Neural crest cell (in vitro differentiated cells): ENCODE results near the gene PRPSAP1. TPM values are rescaled to one million over a fixed set of nuclear protein-coding genes. Genes with fewer than 3 reads are reported as not detected.
A peak's percentile ranks its signal among the peaks of the same experiment; 100 is the strongest.
"Not testable (repeated sequence)": the region's sequence is repeated elsewhere in the genome, so short reads cannot be mapped to it uniquely, and the experiment has no call there.

Experiments
- DNase-seq: peaks from one replicate; pipeline ENCODE4 v3.0.0; 2021; ENCODE audit warnings: low read depth, mixed read lengths, low spot score
- H3K27ac Mint-ChIP-seq: one replicate; pipeline ENCODE4 v1.8.0; 2021; ENCODE audit warnings: mild to moderate bottlenecking, mixed read lengths; ENCODE audit not compliant: unreplicated experiment
- H3K27me3 Mint-ChIP-seq: 2 replicates; pipeline ENCODE4 v1.8.0; 2021; ENCODE audit warnings: low read depth, mild to moderate bottlenecking, mixed read lengths
- H3K36me3 Mint-ChIP-seq: 2 replicates; pipeline ENCODE4 v1.8.0; 2021; ENCODE audit warnings: low read depth, mild to moderate bottlenecking, mixed read lengths
- H3K4me1 Mint-ChIP-seq: 2 replicates; pipeline ENCODE4 v1.8.0; 2021; ENCODE audit warnings: mixed read lengths
- H3K4me3 Mint-ChIP-seq: one replicate; pipeline ENCODE4 v1.8.0; 2021; ENCODE audit warnings: mild to moderate bottlenecking, mixed read lengths
- H3K9me3 Mint-ChIP-seq: 2 replicates; pipeline ENCODE4 v1.8.0; 2021; ENCODE audit warnings: mixed read lengths
- CTCF ChIP-seq: fragments of 200-600 bp; sonication (generic); conservative IDR thresholded peaks from 2 replicates; pipeline ENCODE4 v1.5.0; 2021; ENCODE audit warnings: antibody characterized with exemption, mild to moderate bottlenecking
- total RNA-seq: library from RNA; stranded (reverse); gene quantifications from 2 replicates; pipeline ENCODE4 v1.2.1, GENCODE V29; 2021

The PRPSAP1 gene
- total RNA-seq, 1 donor from 2014 or later: 73.6 TPM

GRCh38 chr17:76360461-76360860 lies 6.7 kb upstream of the PRPSAP1 start:
- no peaks in the 10 kb centered on the region for H3K36me3 Mint-ChIP-seq
- peak overlapping the region; percentile 7 for H3K4me3 Mint-ChIP-seq
- H3K9me3 Mint-ChIP-seq: no peaks in the 10 kb centered on the region
- no peak for DNase-seq
- H3K27ac Mint-ChIP-seq: no peak overlapping the region
- H3K4me1 Mint-ChIP-seq: peaks cover 23% of the 10 kb centered on the region
- H3K27me3 Mint-ChIP-seq: no peaks in the 10 kb centered on the region
- TF ChIP-seq CTCF: no peak

GRCh38 chr17:76359776-76360175 lies 6.1 kb upstream of the PRPSAP1 start:
- not testable (repeated sequence) for H3K9me3 Mint-ChIP-seq, H3K27me3 Mint-ChIP-seq, H3K4me3 Mint-ChIP-seq, DNase-seq, H3K27ac Mint-ChIP-seq, H3K36me3 Mint-ChIP-seq
- peaks cover 21% of the 10 kb centered on the region for H3K4me1 Mint-ChIP-seq

- TF ChIP-seq CTCF: no peak
- Mint-ChIP-seq H3K4me1 (peaks cover 25% of the 10 kb centered on the region), H3K36me3 (no peaks in the 10 kb centered on the region), H3K4me3 (no peak overlapping the region), H3K9me3 (no peaks in the 10 kb centered on the region), H3K27me3 (no peaks in the 10 kb centered on the region), H3K27ac (no peak overlapping the region)
- no peak for DNase-seq
These were observed 5.7 kb upstream of the PRPSAP1 start for GRCh38 chr17:76359375-76359774.

- Mint-ChIP-seq H3K27me3 (no peaks in the 10 kb centered on the region), H3K36me3 (peaks cover 3% of the 10 kb centered on the region), H3K4me1 (peaks cover 36% of the 10 kb centered on the region), H3K9me3 (no peaks in the 10 kb centered on the region), H3K27ac (no peak overlapping the region), H3K4me3 (peak overlapping the region; percentile 40)
- TF ChIP-seq CTCF: no peak
- no peak for DNase-seq
These were observed 4.0 kb upstream of the PRPSAP1 start for GRCh38 chr17:76357597-76358158.

DNA sequence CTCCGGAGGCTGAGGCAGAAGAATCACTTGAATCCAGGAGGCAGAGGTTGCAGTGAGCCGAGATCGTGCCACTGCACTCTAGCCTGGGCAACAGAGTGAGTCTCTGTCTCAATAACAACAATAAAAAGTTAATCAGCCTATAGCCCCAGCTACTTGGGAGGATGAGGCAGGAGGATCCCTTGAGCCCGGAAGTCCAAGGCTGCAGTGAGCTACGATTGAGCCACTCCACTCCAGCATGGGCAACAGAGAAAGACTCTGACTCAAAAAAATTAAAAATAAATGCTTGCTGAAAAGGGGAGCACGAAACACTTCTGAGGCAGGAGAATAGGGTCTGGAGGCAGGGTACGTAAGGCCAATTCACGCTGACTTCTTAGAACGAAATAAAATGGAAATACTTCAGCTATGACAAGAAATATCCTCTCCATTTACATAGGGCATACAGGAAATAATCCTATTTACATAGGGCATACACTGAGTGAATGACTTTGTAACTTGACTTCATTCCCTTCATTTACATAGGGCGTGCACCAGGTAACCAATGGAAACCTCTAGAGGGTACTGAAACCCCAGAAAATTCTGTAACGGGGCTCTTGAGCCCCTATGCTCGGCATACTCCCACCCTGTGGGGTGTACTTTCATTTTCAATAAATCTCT lies 3.2 kb upstream of the PRPSAP1 start:
- H3K27me3 Mint-ChIP-seq: no peaks in the 10 kb centered on the region
- peaks cover 35% of the 10 kb centered on the region for H3K4me1 Mint-ChIP-seq
- no peak for DNase-seq
- peaks cover 4% of the 10 kb centered on the region for H3K36me3 Mint-ChIP-seq
- TF ChIP-seq CTCF: no peak
- H3K9me3 Mint-ChIP-seq: no peaks in the 10 kb centered on the region
- no peak overlapping the region for H3K27ac Mint-ChIP-seq
- H3K4me3 Mint-ChIP-seq: peak overlapping the region; percentile 40

DNA sequence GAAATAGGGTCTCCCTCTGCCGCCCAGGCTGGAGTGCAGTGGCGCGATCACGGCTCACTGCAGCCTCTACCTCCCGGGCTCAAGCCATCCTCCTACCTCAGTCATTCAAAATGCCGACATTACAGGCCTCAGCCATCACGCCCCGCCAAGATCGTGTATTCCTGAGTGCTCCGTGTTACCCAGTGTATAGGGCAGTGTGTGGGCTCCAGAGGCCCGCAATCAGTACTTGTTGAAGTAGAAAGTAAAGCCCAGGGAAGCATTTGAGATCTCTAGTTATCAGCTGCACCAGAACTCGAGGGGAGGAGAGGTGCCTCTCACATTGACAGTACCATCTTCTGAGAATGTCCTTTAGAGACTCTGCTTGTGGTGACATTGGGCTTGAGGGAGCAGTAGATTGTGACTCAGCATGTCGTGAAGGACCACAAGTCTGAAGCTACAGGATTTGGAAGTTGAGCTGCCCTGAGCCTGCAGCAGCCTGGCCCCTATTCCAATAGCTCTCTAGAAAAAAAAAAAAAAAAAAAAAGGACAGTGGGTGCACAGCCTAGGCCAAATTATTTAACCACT lies 1.1 kb upstream of the PRPSAP1 start:
- no peak for TF ChIP-seq CTCF
- Mint-ChIP-seq H3K27me3 (no peaks in the 10 kb centered on the region), H3K4me3 (peak overlapping the region; percentile 96), H3K36me3 (peaks cover 4% of the 10 kb centered on the region), H3K4me1 (peaks cover 27% of the 10 kb centered on the region), H3K27ac (no peak overlapping the region), H3K9me3 (no peaks in the 10 kb centered on the region)
- DNase-seq: no peak
